BJ (cell line): ENCODE data around the gene LURAP1L. TPM values are rescaled to one million over a fixed set of nuclear protein-coding genes. Genes with fewer than 3 reads are reported as not detected.
"Not testable (repeated sequence)": the region's sequence is repeated elsewhere in the genome, so short reads cannot be mapped to it uniquely, and the experiment has no call there.

Source experiments
- CTCF ChIA-PET: fragments of 350-600 bp; formaldehyde crosslinking; extraction: SDS; loops from one replicate; lab custom pipeline; 2021; ENCODE audit warnings: antibody characterized with exemption, inconsistent platforms; lab: Yijun Ruan, JAX
- POLR2A ChIA-PET: fragments of 300-600 bp; sonication (Branson Sonifier 250); formaldehyde crosslinking; extraction: SDS; loops from one replicate; lab custom pipeline; 2021; ENCODE audit warnings: antibody characterized with exemption; lab: Charles Lee
- DNase-seq: peaks from one replicate; pipeline ENCODE4 v3.0.0-alpha.2; 2011; ENCODE audit warnings: low read depth
- H3K27me3 ChIP-seq: 2 replicates; pipeline ENCODE4 v1.6.0; 2011; ENCODE audit warnings: low read length; ENCODE audit not compliant: control insufficient read depth, insufficient read depth
- H3K36me3 ChIP-seq: 2 replicates; pipeline ENCODE4 v1.5.1; 2011; ENCODE audit warnings: low read length; ENCODE audit not compliant: control insufficient read depth, insufficient read depth
- H3K4me3 ChIP-seq: 2 replicates; pipeline ENCODE4 v1.5.1; 2011; ENCODE audit warnings: low read depth, mild to moderate bottlenecking, control low read depth, low read length
- CTCF ChIP-seq: IDR thresholded peaks from 2 replicates; pipeline ENCODE4 v1.5.1; 2011; ENCODE audit warnings: low read depth, mild to moderate bottlenecking, control low read depth, inconsistent platforms, low read length, moderate library complexity; ENCODE audit not compliant: insufficient read depth
- polyA plus RNA-seq: library from polyadenylated mRNA; depleted of rRNA; stranded (reverse); fragments of >200 nt; gene quantifications from 2 replicates; pipeline ENCODE4 v1.2.3, GENCODE V29; 2011; rRNA removed
- small RNA-seq: library from RNA; depleted of rRNA; stranded (forward); fragments of <200 nt; gene quantifications from one replicate; pipeline ENCODE3, GENCODE V24; 2012; ENCODE audit warnings: low replicate concordance, low read depth; ENCODE audit not compliant: insufficient read length

The LURAP1L gene
- polyA plus RNA-seq, 1 experiment = 10.9 TPM

- TF ChIP-seq CTCF = no peak
- POLR2A ChIA-PET = no interaction called here
- CTCF ChIA-PET = no interaction called here
These were observed 85.0 kb downstream of the LURAP1L start for GRCh38 chr9:12859704-12860251.

GRCh38 chr9:12860998-12861397, 86.2 kb downstream of the LURAP1L start:
- CTCF ChIA-PET = interaction anchor here (0.6 kb wide), 1 partner anchor 1382 kb away, joined by 3 read pairs; no protein-coding TSS in a partner anchor

More at GRCh38 chr9:12859704-12860251, 85.0 kb downstream of the LURAP1L start:
- peak; percentile 60 for DNase-seq
- no peaks in the 10 kb centered on the region for H3K36me3 ChIP-seq
- no peak overlapping the region for H3K4me3 ChIP-seq
- no peaks in the 10 kb centered on the region for H3K27me3 ChIP-seq

DNA sequence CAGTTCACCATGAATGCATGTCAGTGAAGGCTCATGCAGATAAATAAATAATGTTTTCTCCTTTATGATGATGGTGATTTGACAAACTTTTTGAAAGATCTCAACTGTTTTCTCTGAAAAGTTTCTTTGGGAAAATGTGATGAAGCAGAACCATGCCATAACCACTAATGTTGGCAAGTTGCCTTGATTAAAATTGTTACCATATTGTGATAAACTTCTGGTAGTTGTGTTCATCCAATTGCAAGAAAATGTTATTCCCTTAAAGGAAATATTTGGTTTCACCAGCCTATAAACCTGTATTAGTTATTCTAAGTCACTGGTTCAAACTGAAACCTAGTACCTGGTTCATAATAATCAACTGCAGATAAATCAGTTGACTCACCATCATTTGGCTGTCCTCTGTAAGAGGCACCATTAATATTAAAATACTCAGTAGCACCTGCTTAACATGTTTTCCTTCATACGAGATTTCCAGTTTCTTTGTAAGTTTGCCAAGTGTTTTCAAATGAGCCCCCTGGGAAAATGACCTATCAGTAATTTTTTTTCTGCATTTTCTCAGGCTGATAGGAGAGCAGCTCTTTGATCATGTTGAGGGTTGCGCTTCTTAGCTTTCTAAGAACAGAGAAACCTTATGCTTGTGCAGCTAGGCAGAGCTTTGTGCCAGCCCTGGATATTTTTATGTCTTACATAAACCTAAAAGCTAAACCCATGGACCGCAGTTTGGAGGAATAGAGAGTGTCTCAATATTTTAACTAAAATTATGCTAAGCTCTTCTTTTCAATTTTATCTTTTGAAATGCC, 88.0 kb downstream of the LURAP1L start:
- Histone ChIP-seq H3K27me3 (no peaks in the 10 kb centered on the region), H3K36me3 (no peaks in the 10 kb centered on the region), H3K4me3 (no peak overlapping the region)
- ChIA-PET CTCF (interaction anchor here (0.6 to 0.9 kb wide), 2 partner anchors 158 to 638 kb away, joined by 3 read pairs; no protein-coding TSS in a partner anchor), POLR2A (no interaction called here)
- DNase-seq = no peak
- TF ChIP-seq CTCF = no peak

More at GRCh38 chr9:12860998-12861397, 86.2 kb downstream of the LURAP1L start:
- DNase-seq = no peak
- H3K36me3 ChIP-seq = no peaks in the 10 kb centered on the region
- TF ChIP-seq CTCF = no peak
- H3K4me3 ChIP-seq = no peak overlapping the region
- POLR2A ChIA-PET = no interaction called here
- no peaks in the 10 kb centered on the region for H3K27me3 ChIP-seq

DNA sequence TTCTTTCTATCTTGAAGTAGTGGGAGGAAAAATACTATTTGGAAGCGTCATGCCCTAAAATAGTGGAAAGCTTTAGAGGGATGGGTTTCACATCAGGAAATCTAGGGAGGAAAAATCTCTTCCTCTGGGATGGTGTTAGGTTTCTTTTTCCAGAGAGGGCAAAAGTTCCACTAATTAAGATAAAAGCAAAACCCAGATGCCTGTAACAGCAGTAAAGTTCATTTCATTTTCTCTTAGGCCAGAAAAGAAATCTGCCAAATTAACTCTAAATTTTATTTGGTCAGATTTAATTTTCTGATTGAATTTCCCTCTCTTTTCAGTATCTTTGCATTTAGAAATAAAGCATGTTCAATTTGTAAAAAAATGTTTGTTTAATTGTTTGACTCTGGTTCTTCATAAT, 88.8 kb downstream of the LURAP1L start:
- CTCF ChIA-PET = interaction anchor here (0.6 to 2.3 kb wide), 3 partner anchors 10 to 637 kb away, joined by 3 to 9 read pairs (median 3); no protein-coding TSS in a partner anchor
- Histone ChIP-seq H3K27me3 (no peaks in the 10 kb centered on the region), H3K36me3 (no peaks in the 10 kb centered on the region), H3K4me3 (no peak overlapping the region)
- POLR2A ChIA-PET = no interaction called here
- DNase-seq = no peak
- no peak for TF ChIP-seq CTCF

- H3K27me3 ChIP-seq, H3K4me3 ChIP-seq, POLR2A ChIA-PET, H3K36me3 ChIP-seq, DNase-seq: not testable (repeated sequence)
- CTCF ChIA-PET = interaction anchor here (2.3 kb wide), 1 partner anchor 12 kb away, joined by 9 read pairs; no protein-coding TSS in a partner anchor
These were observed 90.6 kb downstream of the LURAP1L start for GRCh38 chr9:12865380-12865779.

Small RNA genes within 50 kb of the gene (small RNA-seq; reads per million reads assigned to genes)
- not detected for gene RN7SL849P

Other genes starting within 250 kb of the LURAP1L start
- 0.10 and 0.13 TPM in 2 replicates for gene TYRP1, start 81.6 kb upstream of the LURAP1L start, polyA plus RNA-seq